Parathyroid adenoma (tissue), 2 donors: Measurements from ENCODE around the gene OGN.

Source experiments
- H2AFZ ChIP-seq: fragments of 300-600 bp; sonication (generic); one replicate; pipeline ENCODE4 v1.7.0; 2017; ENCODE audit warnings: antibody characterized with exemption, mild to moderate bottlenecking
- H3K27ac ChIP-seq: fragments of 300-600 bp; sonication (generic); one replicate; pipeline ENCODE4 v1.7.0; 2017
- H3K27me3 ChIP-seq: fragments of 300-600 bp; sonication (generic); one replicate; pipeline ENCODE4 v1.7.0; 2017; ENCODE audit warnings: low read length; ENCODE audit not compliant: control insufficient read depth, insufficient read depth
- H3K36me3 ChIP-seq: fragments of 300-600 bp; sonication (generic); one replicate; pipeline ENCODE4 v1.7.0; 2017; ENCODE audit warnings: low read length; ENCODE audit not compliant: control insufficient read depth, insufficient read depth
- H3K4me1 ChIP-seq: fragments of 300-600 bp; sonication (generic); one replicate; pipeline ENCODE4 v1.7.0; 2017; ENCODE audit warnings: control low read depth
- H3K4me2 ChIP-seq: fragments of 300-600 bp; sonication (generic); one replicate; pipeline ENCODE4 v1.7.0; 2017; ENCODE audit warnings: low read length
- H3K4me3 ChIP-seq: fragments of 300-600 bp; sonication (generic); one replicate; pipeline ENCODE4 v1.7.0; 2017; ENCODE audit warnings: low read depth, low read length
- H3K79me2 ChIP-seq: fragments of 300-600 bp; sonication (generic); one replicate; pipeline ENCODE4 v1.7.0; 2017; ENCODE audit warnings: control low read depth
- H3K9ac ChIP-seq: fragments of 300-600 bp; sonication (generic); one replicate; pipeline ENCODE4 v1.7.0; 2017; ENCODE audit warnings: mild to moderate bottlenecking
- H3K9me3 ChIP-seq: fragments of 300-600 bp; sonication (generic); one replicate; pipeline ENCODE4 v1.7.0; 2017; ENCODE audit warnings: low read length; ENCODE audit not compliant: control insufficient read depth
- CTCF ChIP-seq: fragments of 300-600 bp; sonication (generic); IDR thresholded peaks from one replicate; pipeline ENCODE4 v1.7.0; 2017; ENCODE audit warnings: antibody characterized with exemption, mild to moderate bottlenecking
- donor health status: primary hyperparathyroidism.

The OGN gene

GRCh38 chr9:92439921-92440750 lies 35.8 kb upstream of the OGN start:
- H3K4me3 ChIP-seq: no peak overlapping the region
- H3K36me3 ChIP-seq: no peaks in the 10 kb centered on the region
- H3K4me1 ChIP-seq: no peaks in the 10 kb centered on the region
- H2AFZ ChIP-seq: no peak overlapping the region
- no peak overlapping the region for H3K9ac ChIP-seq
- H3K27me3 ChIP-seq: no peaks in the 10 kb centered on the region
- no peak overlapping the region for H3K27ac ChIP-seq
- TF ChIP-seq CTCF: no peak
- no peak overlapping the region for H3K4me2 ChIP-seq
- H3K9me3 ChIP-seq: no peaks in the 10 kb centered on the region
- no peaks in the 10 kb centered on the region for H3K79me2 ChIP-seq

DNA sequence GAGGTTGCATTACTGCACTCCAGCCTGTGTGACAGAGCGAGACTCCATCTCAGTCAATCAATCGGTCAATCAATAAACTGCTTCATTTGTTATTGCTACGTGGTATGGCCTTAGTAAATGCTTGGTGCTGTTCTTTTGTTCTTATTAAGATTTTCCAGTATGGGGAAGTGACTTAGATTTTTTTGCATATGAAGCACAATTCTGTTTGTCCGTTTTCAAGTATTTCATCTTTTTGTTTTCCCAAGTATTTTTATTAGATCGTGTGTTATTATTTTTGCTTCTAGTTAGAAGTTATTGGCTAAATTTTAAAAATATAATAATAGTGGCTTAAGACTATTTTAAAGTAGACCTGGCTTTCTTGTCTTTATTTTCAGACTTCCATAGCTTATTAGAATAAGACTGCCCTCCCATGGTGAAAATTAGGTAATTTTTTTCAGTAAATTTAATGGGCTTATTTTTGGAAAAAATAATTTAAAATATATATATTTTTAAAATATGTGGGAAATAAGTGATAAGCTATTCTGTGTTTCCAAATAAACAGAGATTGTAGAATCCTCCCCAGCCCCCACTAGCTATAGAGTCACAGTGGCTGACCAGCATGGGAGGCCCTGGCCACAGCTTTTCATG lies 34.6 kb upstream of the OGN start:
- H2AFZ ChIP-seq: no peak overlapping the region
- no peaks in the 10 kb centered on the region for H3K9me3 ChIP-seq
- no peaks in the 10 kb centered on the region for H3K79me2 ChIP-seq
- no peaks in the 10 kb centered on the region for H3K27me3 ChIP-seq
- H3K4me3 ChIP-seq: no peak overlapping the region
- H3K4me1 ChIP-seq: no peaks in the 10 kb centered on the region
- no peak overlapping the region for H3K9ac ChIP-seq
- TF ChIP-seq CTCF: peak; percentile 11
- no peak overlapping the region for H3K27ac ChIP-seq
- no peaks in the 10 kb centered on the region for H3K36me3 ChIP-seq
- H3K4me2 ChIP-seq: no peak overlapping the region

DNA sequence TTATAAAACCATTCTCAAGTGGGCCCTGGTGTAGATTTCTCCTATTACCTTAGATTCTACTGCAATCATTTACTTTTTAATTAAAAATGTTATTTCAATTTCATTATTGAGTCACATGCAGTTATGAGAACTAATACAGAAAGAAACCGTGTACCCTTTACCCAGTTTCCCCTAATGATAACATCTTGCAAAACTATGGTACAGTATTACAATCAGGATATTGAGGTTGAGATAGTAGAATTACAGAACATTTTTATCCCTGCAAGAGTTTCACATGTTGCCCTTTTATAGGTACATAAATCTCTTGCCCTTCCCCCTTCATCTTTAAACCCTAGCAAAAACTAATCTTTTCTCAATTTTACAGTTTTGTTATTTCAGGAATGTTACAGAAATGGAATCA lies 30.9 kb upstream of the OGN start:
- Histone ChIP-seq H3K9ac (no peak overlapping the region), H3K36me3 (no peaks in the 10 kb centered on the region), H3K4me1 (no peaks in the 10 kb centered on the region), H3K9me3 (no peaks in the 10 kb centered on the region), H3K27ac (no peak overlapping the region), H3K79me2 (no peaks in the 10 kb centered on the region), H3K4me2 (no peak overlapping the region), H3K4me3 (no peak overlapping the region), H3K27me3 (no peaks in the 10 kb centered on the region), H2AFZ (no peak overlapping the region)
- no peak for TF ChIP-seq CTCF

DNA sequence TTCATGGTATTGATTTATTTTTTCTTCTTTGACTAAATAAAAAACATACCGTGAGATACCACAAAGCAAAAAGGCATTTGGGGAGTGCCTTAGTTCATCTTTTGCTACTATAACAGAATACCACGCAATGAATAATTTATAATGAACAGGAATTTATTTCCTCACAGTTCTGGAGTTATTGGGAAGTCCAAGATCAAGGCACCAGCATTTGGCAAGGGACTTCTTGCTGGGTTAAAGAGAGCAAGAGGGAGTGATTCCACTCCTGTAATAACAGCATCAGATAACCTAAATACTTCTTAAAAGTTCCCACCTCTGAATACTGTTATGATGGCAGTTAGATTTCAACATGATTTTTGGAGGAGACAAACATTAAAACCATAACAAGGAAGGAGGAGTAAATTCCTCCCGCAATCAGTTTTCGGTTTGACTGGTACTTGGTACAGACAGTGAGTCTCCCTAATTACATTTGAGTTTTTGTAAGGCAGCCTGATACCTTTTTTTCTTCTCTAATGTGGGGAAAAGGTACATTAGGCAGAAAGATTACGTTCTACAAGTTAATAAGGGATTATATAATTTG lies 28.7 kb upstream of the OGN start:
- H3K4me1 ChIP-seq: no peaks in the 10 kb centered on the region
- H3K27me3 ChIP-seq: no peaks in the 10 kb centered on the region
- H3K79me2 ChIP-seq: no peaks in the 10 kb centered on the region
- no peak overlapping the region for H2AFZ ChIP-seq
- no peaks in the 10 kb centered on the region for H3K9me3 ChIP-seq
- no peak for TF ChIP-seq CTCF
- H3K4me2 ChIP-seq: no peak overlapping the region
- no peak overlapping the region for H3K27ac ChIP-seq
- no peaks in the 10 kb centered on the region for H3K36me3 ChIP-seq
- no peak overlapping the region for H3K9ac ChIP-seq
- H3K4me3 ChIP-seq: no peak overlapping the region
